OCI-LY7 (cell line): ENCODE results near the gene SOBP. TPM values are rescaled to one million over a fixed set of nuclear protein-coding genes. Genes with fewer than 3 reads are reported as not detected.

Experiments
- BruUV-seq: library from RNA; stranded (reverse); fragments of 400-500 nt; replicated peaks from 2 replicates; lab custom pipeline; 2021; lab: Mats Ljungman, UMichigan
- CTCF ChIA-PET: fragments of 300-600 bp; sonication (Branson Sonifier 250); formaldehyde crosslinking; loops from one replicate; lab custom pipeline; 2022; ENCODE audit warnings: antibody characterized with exemption; ENCODE audit not compliant: unreplicated experiment; lab: Charles Lee
- POLR2A ChIA-PET: fragments of 300-600 bp; sonication (Branson Sonifier 250); formaldehyde crosslinking; loops from one replicate; lab custom pipeline; 2022; ENCODE audit warnings: antibody characterized with exemption; lab: Charles Lee
- DNase-seq: peaks from one replicate; pipeline ENCODE4 v3.0.0-alpha.2; 2015; ENCODE audit warnings: low spot score
- H2AFZ ChIP-seq: fragments of 200-600 bp; sonication (generic), shearing (Covaris generic); 2 replicates; pipeline ENCODE4 v1.6.1; 2014; ENCODE audit warnings: mild to moderate bottlenecking, antibody characterized with exemption, low read length, moderate library complexity
- H3K27ac ChIP-seq: fragments of 200-600 bp; sonication (generic); 2 replicates; pipeline ENCODE4 v1.5.1; 2014; ENCODE audit warnings: mixed run types, low read depth, mild to moderate bottlenecking, moderate library complexity, low read length, inconsistent platforms; ENCODE audit not compliant: poor library complexity, severe bottlenecking
- H3K36me3 ChIP-seq: fragments of 200-600 bp; sonication (generic); 2 replicates; pipeline ENCODE4 v1.6.1; 2014; ENCODE audit warnings: mild to moderate bottlenecking, antibody characterized with exemption, low read length, moderate library complexity, mixed read lengths; ENCODE audit not compliant: insufficient read depth
- H3K4me1 ChIP-seq: fragments of 200-600 bp; sonication (generic); 2 replicates; pipeline ENCODE4 v1.5.1; 2014; ENCODE audit warnings: mild to moderate bottlenecking, low read length; ENCODE audit not compliant: insufficient read depth, poor library complexity, severe bottlenecking
- H3K4me2 ChIP-seq: fragments of 200-600 bp; sonication (generic); 2 replicates; pipeline ENCODE4 v1.6.1; 2014; ENCODE audit warnings: mild to moderate bottlenecking, low read length
- H3K4me3 ChIP-seq: fragments of 200-600 bp; sonication (generic); 2 replicates; pipeline ENCODE4 v1.5.1; 2014; ENCODE audit warnings: mild to moderate bottlenecking, low read depth, low read length; ENCODE audit not compliant: poor library complexity, severe bottlenecking
- H3K79me2 ChIP-seq: fragments of 200-600 bp; sonication (generic); 2 replicates; pipeline ENCODE4 v1.6.1; 2016; ENCODE audit warnings: low read depth, mild to moderate bottlenecking, low read length, moderate library complexity, mixed read lengths; ENCODE audit not compliant: insufficient read depth
- H3K9me2 ChIP-seq: fragments of 200-600 bp; sonication (generic); 2 replicates; pipeline ENCODE4 v1.6.1; 2016; ENCODE audit warnings: mild to moderate bottlenecking, low read length, mixed read lengths; ENCODE audit not compliant: insufficient read depth
- H3K9me3 ChIP-seq: fragments of 200-600 bp; sonication (generic); 2 replicates; pipeline ENCODE4 v1.6.1; 2014; ENCODE audit warnings: mild to moderate bottlenecking, mixed run types, low read length, mixed read lengths
- H4K20me1 ChIP-seq: fragments of 200-600 bp; sonication (generic); 2 replicates; pipeline ENCODE4 v1.6.1; 2014; ENCODE audit warnings: mild to moderate bottlenecking, antibody characterized with exemption, low read length, moderate library complexity, mixed read lengths; ENCODE audit not compliant: insufficient read depth
- CTCF ChIP-seq: fragments of 200-600 bp; sonication (generic); conservative IDR thresholded peaks from 2 replicates; pipeline ENCODE4 v1.5.1; 2014; ENCODE audit warnings: mild to moderate bottlenecking, antibody characterized with exemption, low read length, moderate library complexity, mixed read lengths
- EZH2phosphoT487 ChIP-seq: fragments of 200-600 bp; sonication (generic); IDR thresholded peaks from 2 replicates; pipeline ENCODE4 v1.6.1; 2018; ENCODE audit warnings: low read depth, borderline replicate concordance, mild to moderate bottlenecking, mixed run types, antibody characterized with exemption, low read length, moderate library complexity, mixed read lengths
- intact Hi-C: fragments of 100-400 bp; cut with micrococcal nuclease; formaldehyde crosslinking; loops from one replicate; pipeline ENCODE4 v1.10.0; 2022; ENCODE audit not compliant: unreplicated experiment
- total RNA-seq, 2 experiments: library from RNA; depleted of rRNA in 1 of 2; stranded (reverse); fragments of >200 nt in 1 of 2; shearing (Covaris generic) in 1 of 2; gene quantifications; 2 replicates each; pipeline ENCODE4 v1.2.3, GENCODE V29; 2014 to 2022

Gene SOBP
- total RNA-seq, 2 experiments from 2014 or later: 21.5 to 29.4 TPM

- ChIA-PET POLR2A (interaction anchor here (0.5 to 4.4 kb wide), 6 partner anchors 9 to 188 kb away, joined by 3 to 21 read pairs (median 5); no protein-coding TSS in a partner anchor), CTCF (no interaction called here)
- Histone ChIP-seq H3K4me1 (peaks cover 13% of the 10 kb centered on the region), H3K79me2 (no peaks in the 10 kb centered on the region), H2AFZ (no peak overlapping the region), H3K36me3 (peaks cover 48% of the 10 kb centered on the region), H3K9me2 (no peaks in the 10 kb centered on the region), H3K4me3 (no peak overlapping the region), H3K4me2 (no peak overlapping the region), H3K27ac (no peak overlapping the region), H4K20me1 (no peaks in the 10 kb centered on the region), H3K9me3 (no peaks in the 10 kb centered on the region)
- TF ChIP-seq CTCF: no peak
- TF ChIP-seq EZH2phosphoT487: no peak
- intact Hi-C loops: no loop called here
- BruUV-seq: no TSS peak
- no peak for DNase-seq
Observed at GRCh38 chr6:107585815-107586435, 96.0 kb downstream of the SOBP start.

GRCh38 chr6:107587451-107587850 lies 97.5 kb downstream of the SOBP start:
- Histone ChIP-seq H3K9me2 (no peaks in the 10 kb centered on the region), H3K79me2 (no peaks in the 10 kb centered on the region), H3K36me3 (peaks cover 61% of the 10 kb centered on the region), H3K4me2 (no peak overlapping the region), H3K4me1 (peaks cover 16% of the 10 kb centered on the region), H4K20me1 (no peaks in the 10 kb centered on the region), H3K4me3 (no peak overlapping the region), H3K27ac (no peak overlapping the region), H3K9me3 (no peaks in the 10 kb centered on the region), H2AFZ (no peak overlapping the region)
- DNase-seq: no peak
- intact Hi-C loops: no loop called here
- no TSS peak for BruUV-seq
- TF ChIP-seq CTCF (no peak), EZH2phosphoT487 (no peak)
- POLR2A ChIA-PET: interaction anchor here (0.6 to 4.4 kb wide), 8 partner anchors 9 to 1325 kb away, joined by 3 to 21 read pairs (median 4); no protein-coding TSS in a partner anchor
- CTCF ChIA-PET: no interaction called here

- ChIA-PET CTCF (no interaction called here), POLR2A (interaction anchor here (0.6 to 4.4 kb wide), 4 partner anchors 11 to 237 kb away, joined by 3 to 21 read pairs (median 4); no protein-coding TSS in a partner anchor)
- H3K4me1 ChIP-seq: peaks cover 24% of the 10 kb centered on the region
- H3K27ac ChIP-seq: no peak overlapping the region
- TF ChIP-seq EZH2phosphoT487 (no peak), CTCF (no peak)
- intact Hi-C loops: no loop called here
- DNase-seq: no peak
- H3K9me2 ChIP-seq: no peaks in the 10 kb centered on the region
- no peaks in the 10 kb centered on the region for H3K79me2 ChIP-seq
- no TSS peak for BruUV-seq
- no peaks in the 10 kb centered on the region for H4K20me1 ChIP-seq
- no peak overlapping the region for H2AFZ ChIP-seq
- peaks cover 63% of the 10 kb centered on the region for H3K36me3 ChIP-seq
- no peaks in the 10 kb centered on the region for H3K9me3 ChIP-seq
- no peak overlapping the region for H3K4me3 ChIP-seq
- no peak overlapping the region for H3K4me2 ChIP-seq
Observed at GRCh38 chr6:107589199-107589598, 99.3 kb downstream of the SOBP start.
